IMR-90 (cell line): Measurements from ENCODE around the gene THUMPD2. TPM values are rescaled to one million over a fixed set of nuclear protein-coding genes. Genes with fewer than 3 reads are reported as not detected.

Experiments
- ATAC-seq: fragments of 200-7000 bp; cut with Tn5 transposase; 2 replicates; pipeline ENCODE4 v1.9.1; 2020; ENCODE audit warnings: low read depth, mild to moderate bottlenecking, moderate library complexity
- BruUV-seq: library from RNA; stranded (reverse); fragments of 400-500 nt; replicated peaks from 2 replicates; lab custom pipeline; 2021; lab: Mats Ljungman, UMichigan
- CTCF ChIA-PET: fragments of 300-600 bp; formaldehyde crosslinking; extraction: SDS; loops from one replicate; lab custom pipeline; 2021; ENCODE audit warnings: antibody characterized with exemption; lab: Yijun Ruan, JAX
- POLR2A ChIA-PET: fragments of 300-600 bp; sonication (Branson Sonifier 250); formaldehyde crosslinking; loops from one replicate; lab custom pipeline; 2022; ENCODE audit warnings: antibody characterized with exemption; ENCODE audit not compliant: unreplicated experiment; lab: Charles Lee
- DNase-seq: peaks from one replicate; pipeline ENCODE4 v3.0.0; 2013
- H2AFZ ChIP-seq: replicated peaks from 2 replicates; pipeline ENCODE3; 2013; ENCODE audit warnings: low read length, mild to moderate bottlenecking; ENCODE audit not compliant: poor library complexity
- H2AK5ac ChIP-seq: 2 replicates; pipeline ENCODE4 v1.6.1; 2013; ENCODE audit warnings: low read depth, low read length, inconsistent platforms
- H2AK9ac ChIP-seq: replicated peaks from 2 replicates; pipeline ENCODE3; 2013; ENCODE audit warnings: mild to moderate bottlenecking, low read depth, low read length, moderate library complexity; ENCODE audit not compliant: poor library complexity
- H2BK120ac ChIP-seq: 2 replicates; pipeline ENCODE4 v1.6.1; 2013; ENCODE audit warnings: low read depth, low read length, inconsistent platforms
- H2BK15ac ChIP-seq: 3 replicates; pipeline ENCODE4 v1.6.1; 2013; ENCODE audit warnings: low read depth, low read length, inconsistent platforms
- H2BK20ac ChIP-seq: 2 replicates; pipeline ENCODE4 v1.6.1; 2013; ENCODE audit warnings: low read depth, mild to moderate bottlenecking, inconsistent platforms, low read length, moderate library complexity
- H2BK5ac ChIP-seq: 2 replicates; pipeline ENCODE4 v1.6.1; 2013; ENCODE audit warnings: mild to moderate bottlenecking, low read depth, low read length, inconsistent platforms; ENCODE audit not compliant: poor library complexity, severe bottlenecking
- H3K14ac ChIP-seq: replicated peaks from 2 replicates; pipeline ENCODE4 v1.6.1; 2013; ENCODE audit warnings: low read depth, low read length, inconsistent platforms
- H3K18ac ChIP-seq: 2 replicates; pipeline ENCODE4 v1.6.1; 2013; ENCODE audit warnings: low read depth, low read length, control low read depth
- H3K23ac ChIP-seq: 2 replicates; pipeline ENCODE4 v1.6.1; 2013; ENCODE audit warnings: low read depth, low read length, inconsistent platforms
- H3K27ac ChIP-seq: 2 replicates; pipeline ENCODE4 v1.5.1; 2013; ENCODE audit warnings: mild to moderate bottlenecking, control low read depth, low read length; ENCODE audit not compliant: insufficient read depth
- H3K27me3 ChIP-seq: 2 replicates; pipeline ENCODE4 v1.6.1; 2013; ENCODE audit warnings: low read length; ENCODE audit not compliant: control insufficient read depth, insufficient read depth
- H3K36me3 ChIP-seq: 2 replicates; pipeline ENCODE4 v1.6.1; 2013; ENCODE audit warnings: low read length, mixed read lengths; ENCODE audit not compliant: control insufficient read depth, insufficient read depth
- H3K4ac ChIP-seq: 2 replicates; pipeline ENCODE4 v1.6.1; 2013; ENCODE audit warnings: low read depth, low read length, inconsistent platforms
- H3K4me1 ChIP-seq: 2 replicates; pipeline ENCODE4 v1.6.1; 2013; ENCODE audit warnings: low read length, mixed read lengths; ENCODE audit not compliant: control insufficient read depth, insufficient read depth
- H3K4me2 ChIP-seq: 2 replicates; pipeline ENCODE4 v1.6.1; 2013; ENCODE audit warnings: low read depth, mild to moderate bottlenecking, control low read depth, low read length, moderate library complexity
- H3K4me3 ChIP-seq: 2 replicates; pipeline ENCODE4 v1.5.1; 2013; ENCODE audit warnings: low read depth, mild to moderate bottlenecking, control low read depth, low read length, moderate library complexity; ENCODE audit not compliant: insufficient read depth
- H3K56ac ChIP-seq: 2 replicates; pipeline ENCODE4 v1.6.1; 2013; ENCODE audit warnings: low read length, inconsistent platforms; ENCODE audit not compliant: insufficient read depth; ENCODE audit errors: extremely low read depth
- H3K79me1 ChIP-seq, 2 experiments: 2 replicates each; pipeline ENCODE4 v1.6.1; 2013; ENCODE audit warnings: low read length in 2 of 2, inconsistent platforms in 1 of 2, low read depth in 1 of 2
- H3K9ac ChIP-seq: 2 replicates; pipeline ENCODE4 v1.6.1; 2013; ENCODE audit warnings: low read depth, low read length, control low read depth
- H3K9me1 ChIP-seq: 2 replicates; pipeline ENCODE4 v1.6.1; 2013; ENCODE audit warnings: low read length, inconsistent platforms; ENCODE audit not compliant: insufficient read depth
- H3K9me3 ChIP-seq: 2 replicates; pipeline ENCODE4 v1.6.1; 2013; ENCODE audit warnings: low read length; ENCODE audit not compliant: control insufficient read depth, insufficient read depth
- H4K20me1 ChIP-seq: 2 replicates; pipeline ENCODE4 v1.6.1; 2013; ENCODE audit warnings: low read length, inconsistent platforms; ENCODE audit not compliant: insufficient read depth
- H4K5ac ChIP-seq: 2 replicates; pipeline ENCODE4 v1.6.1; 2013; ENCODE audit warnings: mild to moderate bottlenecking, low read depth, low read length, control low read depth
- H4K8ac ChIP-seq, 2 experiments: 2 replicates each; pipeline ENCODE4 v1.6.1; 2013; ENCODE audit warnings: low read depth in 2 of 2, low read length in 2 of 2, control low read depth in 1 of 2, inconsistent platforms in 1 of 2
- H4K91ac ChIP-seq: 2 replicates; pipeline ENCODE4 v1.6.1; 2013; ENCODE audit warnings: low read depth, low read length, inconsistent platforms; ENCODE audit not compliant: insufficient read depth
- BHLHE40 ChIP-seq: fragments of 150-350 bp; IDR thresholded peaks from 2 replicates; pipeline ENCODE4 v1.6.1; 2016; ENCODE audit warnings: mild to moderate bottlenecking, low read depth, low read length
- CEBPB ChIP-seq: IDR thresholded peaks from 2 replicates; pipeline ENCODE4 v1.6.1; 2012; ENCODE audit warnings: low read depth, low read length, improper control_type of control experiment
- CHD1 ChIP-seq: IDR thresholded peaks from 2 replicates; pipeline ENCODE4 v1.6.1; 2012; ENCODE audit warnings: low read depth, low read length, improper control_type of control experiment
- MAZ ChIP-seq: IDR thresholded peaks from 2 replicates; pipeline ENCODE4 v1.6.1; 2012; ENCODE audit warnings: low read depth, mild to moderate bottlenecking, low read length, improper control_type of control experiment, moderate library complexity, borderline replicate concordance
- MXI1 ChIP-seq: IDR thresholded peaks from 2 replicates; pipeline ENCODE4 v1.6.1; 2012; ENCODE audit warnings: low read depth, mild to moderate bottlenecking, low read length, moderate library complexity, borderline replicate concordance
- NFE2L2 ChIP-seq: fragments of 150-350 bp; IDR thresholded peaks from 2 replicates; pipeline ENCODE4 v1.6.1; 2016; ENCODE audit warnings: low read depth, mild to moderate bottlenecking, low read length
- POLR2A ChIP-seq: IDR thresholded peaks from 2 replicates; pipeline ENCODE4 v1.6.1; 2012; ENCODE audit warnings: mild to moderate bottlenecking, low read depth, low read length
- RCOR1 ChIP-seq: IDR thresholded peaks from 2 replicates; pipeline ENCODE4 v1.6.1; 2012; ENCODE audit warnings: mild to moderate bottlenecking, low read length, improper control_type of control experiment; ENCODE audit not compliant: insufficient replicate concordance
- RFX5 ChIP-seq: IDR thresholded peaks from 2 replicates; pipeline ENCODE4 v1.8.0; 2012; ENCODE audit warnings: low read depth, mild to moderate bottlenecking, low read length, moderate library complexity
- WGBS, 2 experiments: methylation state at CpG; one replicate each; pipeline versions ENCODE4 v1.1.5 to v1.1.7; 2013; ENCODE audit warnings: missing lambda C conversion rate in 2 of 2; ENCODE audit not compliant: insufficient read length in 1 of 2; ENCODE audit errors: extremely low coverage in 2 of 2; 5-methylcytosine and 5-hydroxymethylcytosine counted together
- dilution Hi-C: fragments of 300-500 bp; cut with HindIII; formaldehyde crosslinking; loops from one replicate; pipeline ENCODE4 v1.14.3; 2018; ENCODE audit warnings: low sequenced_read_pairs; ENCODE audit not compliant: unreplicated experiment
- in situ Hi-C: fragments of 300-500 bp; cut with MboI; formaldehyde crosslinking; loops from 3 replicates; pipeline ENCODE4 v1.14.3; 2019; ENCODE audit warnings: low sequenced_read_pairs, inconsistent platforms, mixed read lengths
- intact Hi-C: fragments of 100-400 bp; cut with micrococcal nuclease; formaldehyde crosslinking; loops from 2 replicates; pipeline ENCODE4 v1.10.0; 2022
- polyA plus RNA-seq, 3 experiments: library from polyadenylated mRNA; depleted of rRNA; stranded (reverse); fragments of >200 nt; gene quantifications; 2 replicates each; pipeline ENCODE4 v1.2.3, GENCODE V29; 2012; ENCODE audit warnings: low replicate concordance in 1 of 3
- total RNA-seq: library from RNA; depleted of rRNA; stranded (reverse); fragments of >200 nt; gene quantifications from 2 replicates; pipeline ENCODE4 v1.2.3, GENCODE V29; 2012
- TF ChIP-seq, protein P1 (sequence below): fragments of 150-350 bp; IDR thresholded peaks from 2 replicates; pipeline ENCODE4 v1.6.1; 2017; ENCODE audit warnings: mild to moderate bottlenecking, antibody characterized with exemption, low read length, low read depth
- TF ChIP-seq, protein P2 (sequence below): fragments of 150-350 bp; IDR thresholded peaks from 2 replicates; pipeline ENCODE4 v1.6.1; 2016; ENCODE audit warnings: low read depth, mild to moderate bottlenecking, low read length, moderate library complexity, borderline replicate concordance

Gene THUMPD2
- total and polyA plus RNA-seq, 2 of the 4 experiments (the other 2 are of a cell fraction) = 4.8 to 7.0 TPM

DNA sequence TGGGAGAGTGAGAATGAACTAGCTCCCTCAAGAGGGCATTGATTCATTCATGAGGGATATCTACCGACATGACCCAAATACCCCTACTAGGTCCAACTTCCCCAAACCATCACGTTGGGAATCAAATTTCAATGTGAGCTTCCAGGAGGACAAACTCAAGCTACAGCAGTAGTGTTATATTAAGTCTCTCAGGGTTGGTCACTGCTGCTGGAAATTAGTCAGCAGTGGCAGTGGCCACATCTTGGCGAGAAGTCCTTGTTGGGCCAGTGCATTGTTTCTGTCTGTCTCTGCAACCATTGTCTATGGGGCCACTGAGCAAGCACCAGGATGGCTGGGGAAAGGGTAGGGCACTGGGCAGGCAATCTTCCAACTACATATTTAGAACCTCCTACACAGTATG, 47.5 kb downstream of the THUMPD2 start:
- POLR2A ChIA-PET = no interaction called here

More for the DNA sequence above, 47.5 kb downstream of the THUMPD2 start:
- no TSS peak for BruUV-seq
- peaks cover 5% of the 10 kb centered on the region; the same call in 1 of the 2 replicates for H3K9me1 ChIP-seq
- intact Hi-C loops (no loop called here), in situ Hi-C loops (no loop called here), dilution Hi-C loops (no loop called here)
- no peak overlapping the region for H2BK120ac ChIP-seq
- TF ChIP-seq NFE2L2 (no peak), RFX5 (no peak), MAZ (no peak), BHLHE40 (no peak), RCOR1 (no peak), POLR2A (no peak), CHD1 (no peak), CEBPB (no peak), MXI1 (no peak)
- TF ChIP-seq, protein P1, sequence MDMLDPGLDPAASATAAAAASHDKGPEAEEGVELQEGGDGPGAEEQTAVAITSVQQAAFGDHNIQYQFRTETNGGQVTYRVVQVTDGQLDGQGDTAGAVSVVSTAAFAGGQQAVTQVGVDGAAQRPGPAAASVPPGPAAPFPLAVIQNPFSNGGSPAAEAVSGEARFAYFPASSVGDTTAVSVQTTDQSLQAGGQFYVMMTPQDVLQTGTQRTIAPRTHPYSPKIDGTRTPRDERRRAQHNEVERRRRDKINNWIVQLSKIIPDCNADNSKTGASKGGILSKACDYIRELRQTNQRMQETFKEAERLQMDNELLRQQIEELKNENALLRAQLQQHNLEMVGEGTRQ = no peak
- TF ChIP-seq, protein P2, sequence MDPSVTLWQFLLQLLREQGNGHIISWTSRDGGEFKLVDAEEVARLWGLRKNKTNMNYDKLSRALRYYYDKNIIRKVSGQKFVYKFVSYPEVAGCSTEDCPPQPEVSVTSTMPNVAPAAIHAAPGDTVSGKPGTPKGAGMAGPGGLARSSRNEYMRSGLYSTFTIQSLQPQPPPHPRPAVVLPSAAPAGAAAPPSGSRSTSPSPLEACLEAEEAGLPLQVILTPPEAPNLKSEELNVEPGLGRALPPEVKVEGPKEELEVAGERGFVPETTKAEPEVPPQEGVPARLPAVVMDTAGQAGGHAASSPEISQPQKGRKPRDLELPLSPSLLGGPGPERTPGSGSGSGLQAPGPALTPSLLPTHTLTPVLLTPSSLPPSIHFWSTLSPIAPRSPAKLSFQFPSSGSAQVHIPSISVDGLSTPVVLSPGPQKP = no peak
- no peak overlapping the region for H3K4ac ChIP-seq
- ATAC-seq (no peak), DNase-seq (no peak)
- CTCF ChIA-PET = interaction anchor here (0.7 to 3.0 kb wide), 4 partner anchors 17 to 219 kb away, joined by 3 to 17 read pairs (median 3); no protein-coding TSS in a partner anchor
- no CpG with 5 or more reads among the region's 3 CpGs for WGBS, 2 experiments
- H3K56ac ChIP-seq = no peak overlapping the region
- no peak overlapping the region for H3K14ac ChIP-seq
- no peak overlapping the region for H3K18ac ChIP-seq
- H2BK20ac ChIP-seq = no peak overlapping the region
- no peak overlapping the region for H3K27ac ChIP-seq
- no peak overlapping the region for H2AFZ ChIP-seq
- H3K23ac ChIP-seq = no peak overlapping the region
- H3K9ac ChIP-seq = no peak overlapping the region
- no peak overlapping the region for H2BK5ac ChIP-seq
- H3K79me1 ChIP-seq = peaks cover 34 to 40% of the 10 kb centered on the region in 2 experiments
- H4K8ac ChIP-seq = no peak overlapping the region
- no peak overlapping the region for H3K4me2 ChIP-seq
- H2AK5ac ChIP-seq = no peak overlapping the region
- no peaks in the 10 kb centered on the region for H3K9me3 ChIP-seq
- H3K4me1 ChIP-seq = peaks cover 5% of the 10 kb centered on the region
- H2AK9ac ChIP-seq = no peak overlapping the region
- no peak overlapping the region for H3K4me3 ChIP-seq
- peaks cover 9% of the 10 kb centered on the region for H3K36me3 ChIP-seq
- H3K27me3 ChIP-seq = no peaks in the 10 kb centered on the region
- no peak overlapping the region for H4K91ac ChIP-seq
- H4K20me1 ChIP-seq = no peaks in the 10 kb centered on the region
- no peak overlapping the region for H2BK15ac ChIP-seq
- H4K5ac ChIP-seq = no peak overlapping the region
